SK-N-SH (cell line): ENCODE data around the gene GNG4.

Source experiments
- EP300 ChIP-seq, 2 experiments: IDR thresholded peaks; 2 replicates each; pipeline versions ENCODE4 v1.4.0 to v1.6.1; 2012; ENCODE audit warnings: borderline replicate concordance in 1 of 2, low read depth in 1 of 2, low read length in 1 of 2
- FOXJ3 ChIP-seq: sonication (generic); formaldehyde crosslinking; IDR thresholded peaks from 2 replicates; pipeline ENCODE4 v1.5.1; 2020; ENCODE audit warnings: mild to moderate bottlenecking, missing genetic modification reagents
- GATA2 ChIP-seq: sonication (generic); formaldehyde crosslinking; IDR thresholded peaks from 2 replicates; pipeline ENCODE4 v1.5.0; 2020; ENCODE audit warnings: mild to moderate bottlenecking, missing genetic modification reagents
- SIN3A ChIP-seq: IDR thresholded peaks from 2 replicates; pipeline ENCODE4 v1.6.1; 2012; ENCODE audit warnings: low read depth, mild to moderate bottlenecking, low read length, moderate library complexity, borderline replicate concordance
- TEAD4 ChIP-seq: IDR thresholded peaks from 2 replicates; pipeline ENCODE4 v1.4.0; 2012; ENCODE audit warnings: mild to moderate bottlenecking, borderline replicate concordance; ENCODE audit not compliant: insufficient read depth
- TF ChIP-seq, protein P1 (sequence below): fragments of 200-600 bp; sonication (generic); IDR thresholded peaks from 2 replicates; pipeline ENCODE4 v1.6.1; 2017; ENCODE audit warnings: antibody characterized with exemption, mild to moderate bottlenecking, moderate library complexity

DNA sequence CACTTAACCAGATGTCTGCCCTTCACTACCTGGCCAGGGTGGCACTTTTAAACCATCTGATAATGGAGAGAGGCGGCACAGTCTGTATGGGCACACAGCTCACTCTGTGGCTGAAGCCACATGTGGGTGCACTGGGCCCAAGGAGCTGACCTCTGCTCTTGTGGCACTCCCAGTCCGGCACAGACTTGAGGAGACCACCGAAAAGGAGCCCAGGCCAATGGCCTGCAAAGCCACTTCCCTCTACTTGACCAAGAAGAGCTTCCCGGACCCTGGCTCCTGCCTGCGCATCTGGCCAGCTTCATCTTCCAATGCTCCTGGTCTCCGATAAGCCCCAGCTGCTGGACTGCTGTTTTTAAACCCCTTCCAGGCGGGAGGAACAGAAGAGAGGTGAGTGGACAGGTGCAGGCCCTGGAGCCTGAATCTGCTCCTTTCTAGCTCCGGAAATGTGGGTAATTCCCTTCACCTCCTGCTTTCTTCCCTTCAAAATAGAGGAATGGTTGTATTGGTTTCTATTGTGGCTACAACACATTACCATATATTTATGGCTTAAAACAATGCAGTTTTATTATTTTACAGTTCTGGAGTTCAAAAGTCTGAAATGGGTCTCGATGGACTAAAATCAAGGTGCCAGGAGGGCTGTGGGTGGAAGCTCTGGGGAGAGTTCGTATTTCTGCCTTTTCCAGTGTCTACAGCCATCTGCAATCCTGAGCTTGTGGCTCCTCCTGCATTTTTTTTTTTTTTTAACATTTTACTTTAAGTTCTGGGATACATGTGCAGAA is 11.6 kb downstream of the GNG4 start:
- TF ChIP-seq, protein P1, sequence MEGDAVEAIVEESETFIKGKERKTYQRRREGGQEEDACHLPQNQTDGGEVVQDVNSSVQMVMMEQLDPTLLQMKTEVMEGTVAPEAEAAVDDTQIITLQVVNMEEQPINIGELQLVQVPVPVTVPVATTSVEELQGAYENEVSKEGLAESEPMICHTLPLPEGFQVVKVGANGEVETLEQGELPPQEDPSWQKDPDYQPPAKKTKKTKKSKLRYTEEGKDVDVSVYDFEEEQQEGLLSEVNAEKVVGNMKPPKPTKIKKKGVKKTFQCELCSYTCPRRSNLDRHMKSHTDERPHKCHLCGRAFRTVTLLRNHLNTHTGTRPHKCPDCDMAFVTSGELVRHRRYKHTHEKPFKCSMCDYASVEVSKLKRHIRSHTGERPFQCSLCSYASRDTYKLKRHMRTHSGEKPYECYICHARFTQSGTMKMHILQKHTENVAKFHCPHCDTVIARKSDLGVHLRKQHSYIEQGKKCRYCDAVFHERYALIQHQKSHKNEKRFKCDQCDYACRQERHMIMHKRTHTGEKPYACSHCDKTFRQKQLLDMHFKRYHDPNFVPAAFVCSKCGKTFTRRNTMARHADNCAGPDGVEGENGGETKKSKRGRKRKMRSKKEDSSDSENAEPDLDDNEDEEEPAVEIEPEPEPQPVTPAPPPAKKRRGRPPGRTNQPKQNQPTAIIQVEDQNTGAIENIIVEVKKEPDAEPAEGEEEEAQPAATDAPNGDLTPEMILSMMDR, result no peak
- TF ChIP-seq TEAD4, result no peak
- TF ChIP-seq EP300 (IDR thresholded peaks at IDR 0.05; ENCODE audit: borderline replicate concordance in 1 of 2, low read depth in 1 of 2, low read length in 1 of 2), result no peak
- no peak for TF ChIP-seq FOXJ3 (CRISPR knock-in tag)
- TF ChIP-seq SIN3A, result no peak
- TF ChIP-seq GATA2 (CRISPR knock-in tag), result no peak
